ENCODE measurements around the gene KRT84. TPM values are rescaled to one million over a fixed set of nuclear protein-coding genes. Genes with fewer than 3 reads are reported as not detected.

Gene KRT84
- total RNA-seq, 1 experiment from 2014 or later = not detected

GRCh38 chr12:52428121-52428520, 42.7 kb upstream of the KRT84 start:
- POLR2A ChIA-PET = no interaction called here
- Mint-ChIP-seq H3K27me3 (ENCODE audit: insufficient read depth, unreplicated experiment) (peaks cover 9% of the 10 kb centered on the region), H3K36me3 (ENCODE audit: insufficient read depth, unreplicated experiment) (no peaks in the 10 kb centered on the region), H3K4me1 (ENCODE audit: low read depth, unreplicated experiment) (peaks cover 6% of the 10 kb centered on the region), H3K9me3 (ENCODE audit: unreplicated experiment) (no peaks in the 10 kb centered on the region), H3K27ac (ENCODE audit: unreplicated experiment) (no peak overlapping the region), H3K4me3 (ENCODE audit: unreplicated experiment) (no peak overlapping the region)
- no peak for TF ChIP-seq CTCF (IDR thresholded peaks at IDR 0.05; ENCODE audit: insufficient read depth in 1 of 2, low read depth in 1 of 2, low read length in 1 of 2, severe bottlenecking in 1 of 2, unreplicated experiment in 1 of 2)
- intact Hi-C loops (cut with micrococcal nuclease; ENCODE audit: unreplicated experiment) = no loop called here
- H3K36me3 ChIP-seq (ENCODE audit: control insufficient read depth, insufficient read depth, low read length) = no peaks in the 10 kb centered on the region
- BruUV-seq (replicated peaks) = no TSS peak
- DNase-seq = no peak
- no peak overlapping the region for H3K4me3 ChIP-seq (ENCODE audit: low read depth, low read length)
- no peaks in the 10 kb centered on the region for H3K27me3 ChIP-seq (replicated peaks; ENCODE audit: control insufficient read depth, insufficient read depth, low read length)
- CTCF ChIA-PET = interaction anchor here (1.2 to 4.3 kb wide), 2 partner anchors 13 to 32 kb away, joined by 5 to 11 read pairs; no protein-coding TSS in a partner anchor
- H3K9me3 ChIP-seq = no peaks in the 10 kb centered on the region
- peaks cover 6% of the 10 kb centered on the region; the same call in 1 of the 2 replicates for H3K4me1 ChIP-seq

DNA sequence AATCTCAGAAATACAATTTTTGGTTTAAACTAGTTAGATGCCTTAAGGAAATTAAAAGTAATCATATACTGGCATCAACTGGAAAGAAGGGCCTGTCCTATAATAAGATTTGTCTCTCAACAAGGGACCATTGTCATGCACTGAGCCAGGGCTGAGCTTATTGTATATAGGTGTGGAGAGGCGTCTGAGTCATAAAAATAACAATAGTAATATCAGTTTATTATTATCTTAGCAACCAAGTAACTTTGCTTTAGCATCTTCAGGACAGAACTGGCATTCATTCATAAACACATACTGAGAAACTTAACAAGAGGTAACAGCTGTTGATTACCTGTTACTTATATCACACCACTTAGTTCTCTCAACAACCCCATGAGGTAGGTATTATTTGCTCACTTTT, 41.6 kb upstream of the KRT84 start:
- CTCF ChIA-PET = interaction anchor here (1.2 to 4.3 kb wide), 2 partner anchors 14 to 31 kb away, joined by 5 to 11 read pairs; no protein-coding TSS in a partner anchor
- POLR2A ChIA-PET = no interaction called here
- BruUV-seq (replicated peaks) = no TSS peak

DNA sequence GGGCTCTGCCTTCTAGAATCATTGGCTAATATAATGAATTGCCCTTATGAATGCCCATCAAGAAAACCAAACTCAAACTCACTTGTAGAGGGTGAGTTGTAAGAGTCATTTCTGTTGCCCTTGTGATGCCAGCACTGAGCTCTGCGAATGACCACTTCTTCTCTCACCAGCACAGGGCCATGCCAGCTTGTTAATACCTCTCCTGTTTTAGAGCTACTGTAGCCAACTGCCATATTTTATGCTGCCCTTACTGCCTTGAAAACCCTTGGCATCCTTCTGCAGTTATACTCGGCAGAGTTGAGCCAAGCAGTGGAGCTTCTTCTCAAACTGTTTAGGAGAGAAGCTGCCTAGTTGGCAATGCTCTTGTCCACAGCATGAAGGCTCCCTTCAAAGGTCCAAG, 40.6 kb upstream of the KRT84 start:
- Histone ChIP-seq H3K36me3 (ENCODE audit: control insufficient read depth, insufficient read depth, low read length) (no peaks in the 10 kb centered on the region), H3K27me3 (replicated peaks; ENCODE audit: control insufficient read depth, insufficient read depth, low read length) (no peaks in the 10 kb centered on the region), H3K4me3 (ENCODE audit: low read depth, low read length) (no peak overlapping the region), H3K4me1 (peaks cover 6% of the 10 kb centered on the region; the same call in 1 of the 2 replicates), H3K9me3 (no peaks in the 10 kb centered on the region)
- peaks cover 4% of the 10 kb centered on the region for H3K27me3 Mint-ChIP-seq (ENCODE audit: insufficient read depth, unreplicated experiment)
- POLR2A ChIA-PET = no interaction called here
- no peaks in the 10 kb centered on the region for H3K36me3 Mint-ChIP-seq (ENCODE audit: insufficient read depth, unreplicated experiment)
- no peak for DNase-seq
- no peak overlapping the region for H3K27ac Mint-ChIP-seq (ENCODE audit: unreplicated experiment)
- H3K9me3 Mint-ChIP-seq (ENCODE audit: unreplicated experiment) = no peaks in the 10 kb centered on the region
- no TSS peak for BruUV-seq (replicated peaks)
- no peak overlapping the region for H3K4me3 Mint-ChIP-seq (ENCODE audit: unreplicated experiment)
- TF ChIP-seq CTCF (IDR thresholded peaks at IDR 0.05; ENCODE audit: insufficient read depth in 1 of 2, low read depth in 1 of 2, low read length in 1 of 2, severe bottlenecking in 1 of 2, unreplicated experiment in 1 of 2) = no peak
- H3K4me1 Mint-ChIP-seq (ENCODE audit: low read depth, unreplicated experiment) = peaks cover 6% of the 10 kb centered on the region
- CTCF ChIA-PET = no interaction called here
- intact Hi-C loops (cut with micrococcal nuclease; ENCODE audit: unreplicated experiment) = no loop called here

More for the DNA sequence above, 41.6 kb upstream of the KRT84 start:
- H3K4me3 Mint-ChIP-seq (ENCODE audit: unreplicated experiment) = no peak overlapping the region
- no peaks in the 10 kb centered on the region for H3K36me3 Mint-ChIP-seq (ENCODE audit: insufficient read depth, unreplicated experiment)
- DNase-seq = no peak
- H3K27me3 Mint-ChIP-seq (ENCODE audit: insufficient read depth, unreplicated experiment) = peaks cover 4% of the 10 kb centered on the region
- H3K9me3 ChIP-seq = no peaks in the 10 kb centered on the region
- intact Hi-C loops (cut with micrococcal nuclease; ENCODE audit: unreplicated experiment) = no loop called here
- H3K4me1 ChIP-seq = peaks cover 6% of the 10 kb centered on the region; the same call in 1 of the 2 replicates
- H3K9me3 Mint-ChIP-seq (ENCODE audit: unreplicated experiment) = no peaks in the 10 kb centered on the region
- H3K27me3 ChIP-seq (replicated peaks; ENCODE audit: control insufficient read depth, insufficient read depth, low read length) = no peaks in the 10 kb centered on the region
- no peak overlapping the region for H3K27ac Mint-ChIP-seq (ENCODE audit: unreplicated experiment)
- no peak for TF ChIP-seq CTCF (IDR thresholded peaks at IDR 0.05; ENCODE audit: insufficient read depth in 1 of 2, low read depth in 1 of 2, low read length in 1 of 2, severe bottlenecking in 1 of 2, unreplicated experiment in 1 of 2)
- no peaks in the 10 kb centered on the region for H3K36me3 ChIP-seq (ENCODE audit: control insufficient read depth, insufficient read depth, low read length)
- H3K4me3 ChIP-seq (ENCODE audit: low read depth, low read length) = no peak overlapping the region
- H3K4me1 Mint-ChIP-seq (ENCODE audit: low read depth, unreplicated experiment) = peaks cover 6% of the 10 kb centered on the region
